NCI-H146 treated with DMSO at 0.1 percent for 48 hours (cell line): ENCODE data around the gene ABHD6.

Experiments
- DNase-seq: peaks from one replicate; lab custom pipeline; 2025; ENCODE audit not compliant: unreplicated experiment; lab: John Stamatoyannopoulos, UW

Gene ABHD6

DNA sequence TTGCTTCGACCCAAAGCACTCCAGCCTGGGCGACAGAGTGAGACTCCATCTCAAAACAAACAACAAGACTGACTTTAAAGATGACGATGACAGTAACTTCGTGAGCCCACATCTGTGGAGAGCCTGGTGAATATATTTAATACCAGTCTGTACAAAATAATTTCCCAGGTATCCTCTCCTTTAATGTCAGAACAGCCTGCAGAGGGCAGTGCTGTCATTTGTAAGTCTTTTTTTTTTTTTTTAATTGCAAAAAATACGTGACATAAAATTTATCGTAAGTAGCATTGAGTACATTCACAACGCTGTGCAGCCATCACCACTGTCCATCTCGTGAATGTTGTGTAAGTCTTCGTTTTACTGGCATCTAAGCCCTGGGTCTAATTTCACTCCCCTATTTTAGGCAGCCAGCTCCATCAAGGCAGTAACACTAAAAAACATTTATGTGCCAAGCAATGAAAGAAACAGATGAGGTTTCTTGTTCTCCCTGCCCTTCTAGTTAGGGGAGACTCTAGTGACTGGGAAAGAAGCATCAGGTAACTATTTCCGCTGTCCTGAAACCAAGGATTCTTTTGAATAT is 70.1 kb downstream of the ABHD6 start:
- no peak for DNase-seq

DNA sequence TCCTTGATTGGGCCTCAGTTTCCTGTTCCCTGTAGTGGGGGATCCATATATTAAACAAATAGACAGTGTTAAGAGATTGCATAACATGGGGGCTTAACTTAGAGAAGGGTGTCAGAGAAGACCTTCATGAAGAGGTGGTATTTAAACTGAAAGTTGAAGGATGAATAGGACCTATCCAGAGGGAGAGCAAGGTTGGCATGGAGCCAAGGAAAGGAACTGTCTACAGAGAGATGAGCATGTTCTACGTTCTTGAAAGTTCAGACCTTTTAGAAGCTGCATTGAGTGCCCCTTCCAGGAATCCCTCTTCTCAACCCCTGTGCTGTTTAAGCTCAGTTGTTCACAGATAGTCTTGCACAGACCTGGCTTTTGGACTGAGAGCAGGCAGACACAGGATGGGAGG is 71.1 kb downstream of the ABHD6 start:
- no peak for DNase-seq

DNA sequence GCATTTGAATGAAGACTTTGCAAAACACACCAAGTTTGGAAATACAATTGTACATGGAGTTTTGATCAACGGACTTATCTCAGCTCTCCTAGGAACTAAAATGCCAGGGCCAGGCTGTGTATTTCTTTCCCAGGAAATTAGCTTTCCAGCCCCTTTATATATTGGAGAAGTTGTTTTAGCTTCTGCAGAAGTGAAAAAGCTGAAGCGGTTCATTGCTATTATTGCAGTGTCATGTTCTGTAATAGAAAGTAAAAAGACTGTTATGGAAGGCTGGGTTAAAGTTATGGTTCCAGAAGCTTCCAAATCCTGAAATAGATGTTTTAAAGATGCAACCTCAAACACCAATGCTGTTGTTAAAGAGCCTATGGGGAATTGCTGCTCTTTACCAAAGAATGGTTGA is 80.2 kb downstream of the ABHD6 start:
- no peak for DNase-seq

DNA sequence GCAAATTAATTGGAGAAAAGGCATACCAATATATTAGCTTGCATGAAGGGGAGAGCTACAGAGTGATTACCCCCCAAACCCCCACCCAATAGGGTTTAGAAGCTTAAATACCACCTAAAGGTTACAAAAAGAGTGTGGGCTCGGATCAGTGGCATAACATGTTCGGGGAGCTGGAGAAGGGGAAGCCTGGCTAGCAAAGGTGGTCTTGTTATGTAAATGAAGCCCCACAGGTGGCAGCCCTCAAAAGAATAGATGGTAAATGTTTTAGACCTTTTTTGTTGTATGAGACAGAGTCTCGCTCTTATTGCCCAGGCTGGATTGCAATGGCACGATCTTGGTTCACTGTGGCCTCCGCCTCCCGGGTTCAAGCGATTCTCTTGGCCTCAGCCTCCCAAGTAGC is 84.2 kb downstream of the ABHD6 start:
- no peak for DNase-seq

DNA sequence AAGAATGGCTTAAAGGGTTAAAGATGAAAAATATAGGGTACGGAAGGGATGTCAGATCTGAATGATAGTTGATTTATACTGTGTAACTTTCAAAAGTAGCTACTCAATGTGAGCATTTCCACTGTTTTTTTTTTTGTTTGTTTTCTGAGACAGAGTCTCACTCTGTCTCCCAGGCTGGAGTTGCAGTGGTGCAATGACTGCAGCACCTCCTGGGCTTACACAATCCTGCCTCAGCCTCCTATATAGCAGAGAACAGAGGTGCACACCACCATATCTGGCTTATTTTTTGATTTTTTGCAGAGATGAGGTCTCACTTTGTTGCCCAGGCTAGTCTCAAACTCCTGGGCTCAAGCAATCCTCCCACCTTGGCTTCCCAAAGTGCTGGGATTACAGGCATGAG is 85.2 kb downstream of the ABHD6 start:
- no peak for DNase-seq

DNA sequence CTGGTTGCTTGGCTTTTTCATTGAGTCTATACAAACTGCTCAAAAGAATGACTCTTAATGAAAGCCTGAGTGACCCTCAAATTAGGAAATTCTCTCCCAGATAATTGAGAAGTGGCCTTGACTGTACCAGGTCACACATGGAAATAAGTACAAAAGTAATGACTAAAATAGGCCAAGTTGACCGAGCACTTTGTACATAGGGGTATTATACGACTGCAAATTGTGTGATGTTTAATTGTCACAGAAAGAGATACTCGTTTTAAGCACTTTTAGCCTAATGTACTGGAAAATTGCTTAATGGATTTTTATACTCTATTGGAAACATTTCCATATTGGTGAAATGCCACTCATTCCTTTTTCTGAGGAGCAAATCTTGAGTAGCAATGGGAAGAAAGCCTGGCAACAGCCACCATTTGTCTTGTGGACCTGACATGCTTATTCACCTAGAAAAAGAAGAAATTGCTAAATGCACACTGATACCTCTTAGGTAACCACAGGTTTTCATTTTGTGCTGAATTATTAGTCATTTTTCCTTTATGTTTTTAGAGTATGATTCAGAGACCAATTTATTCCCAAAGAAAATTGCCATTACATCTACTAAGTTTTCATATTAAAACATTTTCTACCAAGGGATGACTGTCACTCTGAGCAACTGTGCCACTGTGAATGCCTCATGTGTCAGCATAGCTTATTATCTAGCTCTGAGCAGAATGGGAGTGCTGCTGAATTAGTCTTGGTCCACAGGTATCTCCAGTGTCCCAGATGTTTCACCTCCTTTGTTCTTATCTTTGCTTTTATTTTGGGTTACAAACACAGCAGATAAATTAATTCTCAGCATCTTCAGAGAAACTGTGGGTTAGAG is 86.2 kb downstream of the ABHD6 start:
- no peak for DNase-seq

DNA sequence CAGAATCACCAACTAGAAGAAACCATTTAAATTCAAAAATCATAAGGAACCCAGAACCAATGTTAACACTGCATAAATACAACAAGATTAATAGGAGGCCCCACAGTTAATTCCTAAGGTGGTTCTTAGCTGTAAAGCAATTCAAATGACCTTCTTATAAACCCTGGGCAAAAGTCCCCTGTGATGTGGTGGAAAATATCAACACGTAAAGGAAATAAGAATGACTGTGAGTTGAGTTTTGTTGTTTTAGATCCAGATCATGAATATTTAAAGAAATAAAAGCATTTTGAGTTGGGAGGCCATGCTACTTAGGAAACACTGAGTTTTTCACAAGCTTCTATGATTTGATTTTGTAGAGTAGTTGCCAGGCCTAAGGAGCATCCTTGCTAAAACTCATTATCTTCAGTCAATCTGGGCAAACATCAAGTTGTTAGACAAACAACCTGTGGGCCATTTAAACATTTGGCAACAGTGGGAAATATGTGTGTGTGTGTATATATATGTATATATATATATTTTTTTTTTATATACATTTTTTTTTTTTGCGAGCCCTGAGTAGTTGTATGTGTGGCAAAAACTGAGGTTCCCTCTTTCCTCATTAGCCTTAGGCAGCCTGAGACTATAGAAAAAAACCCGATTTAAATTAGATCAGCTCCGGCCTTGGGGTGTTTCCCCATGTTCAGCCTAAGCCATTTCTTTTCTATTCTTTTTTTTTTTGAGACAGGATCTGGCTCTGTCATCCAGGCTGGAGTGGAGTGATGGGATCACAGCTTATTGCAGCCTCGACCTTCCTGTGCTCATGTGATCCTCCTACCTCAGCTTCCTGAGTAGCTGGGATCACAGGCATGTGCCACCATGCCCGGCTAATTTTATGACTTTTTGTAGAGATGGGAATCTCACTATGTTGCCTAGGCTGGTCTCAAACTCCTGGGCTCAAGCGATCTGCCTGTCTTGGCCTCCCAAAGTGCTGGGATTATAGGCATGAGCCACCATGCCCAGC is 87.1 kb downstream of the ABHD6 start:
- DNase-seq, result no peak

DNA sequence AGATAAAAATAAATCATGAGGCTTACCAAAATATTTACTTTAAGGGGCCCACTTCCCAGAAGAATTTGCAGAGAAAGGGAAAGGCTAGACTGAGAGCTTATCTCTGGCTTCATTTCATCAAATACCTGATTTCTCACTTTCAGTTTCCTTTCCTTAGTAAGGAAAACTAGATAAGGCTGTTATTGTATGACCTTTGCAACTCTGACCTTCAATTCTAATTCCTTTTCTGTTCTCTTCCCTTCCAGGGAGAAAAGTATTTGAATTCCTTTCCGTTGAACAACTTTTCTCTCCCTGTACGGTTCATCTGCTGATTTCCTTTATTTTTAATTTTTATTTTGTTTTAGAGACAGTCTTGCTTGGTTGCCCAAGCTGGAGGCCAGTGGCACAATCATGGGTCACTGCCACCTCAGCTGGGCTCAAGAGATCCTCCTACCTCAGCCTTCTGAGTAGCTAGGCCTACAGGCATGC is 88.0 kb downstream of the ABHD6 start:
- no peak for DNase-seq

DNA sequence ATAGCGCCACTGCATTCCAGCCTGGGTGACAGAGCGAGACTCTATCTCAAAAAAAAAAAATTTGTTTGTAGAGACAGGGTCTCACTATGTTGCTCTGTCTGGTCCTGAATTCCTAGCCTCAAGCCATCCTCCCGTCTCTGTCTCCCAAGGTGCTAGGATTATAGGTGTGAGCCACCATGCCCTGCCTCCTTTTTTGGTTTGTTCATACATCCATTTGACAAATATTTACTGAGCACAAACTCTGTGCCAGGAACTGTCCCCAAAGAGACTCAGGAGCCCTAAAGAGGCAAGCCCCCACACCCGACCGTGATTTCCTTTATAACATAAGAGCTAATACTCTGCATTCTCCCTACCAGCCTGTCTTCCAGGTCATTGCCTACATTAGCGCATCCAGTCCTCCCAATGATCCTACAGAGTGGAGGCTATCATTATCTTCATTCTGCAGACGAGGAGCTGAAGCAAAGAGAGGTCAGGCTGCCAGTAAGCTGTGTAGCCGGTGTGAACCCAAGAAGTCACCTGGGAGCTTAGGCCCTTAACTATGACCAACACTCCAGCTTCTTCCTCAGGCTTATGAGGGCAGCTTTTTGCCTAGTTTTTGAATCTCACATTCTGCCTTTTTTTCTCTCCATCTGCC is 88.8 kb downstream of the ABHD6 start:
- DNase-seq, result no peak

DNA sequence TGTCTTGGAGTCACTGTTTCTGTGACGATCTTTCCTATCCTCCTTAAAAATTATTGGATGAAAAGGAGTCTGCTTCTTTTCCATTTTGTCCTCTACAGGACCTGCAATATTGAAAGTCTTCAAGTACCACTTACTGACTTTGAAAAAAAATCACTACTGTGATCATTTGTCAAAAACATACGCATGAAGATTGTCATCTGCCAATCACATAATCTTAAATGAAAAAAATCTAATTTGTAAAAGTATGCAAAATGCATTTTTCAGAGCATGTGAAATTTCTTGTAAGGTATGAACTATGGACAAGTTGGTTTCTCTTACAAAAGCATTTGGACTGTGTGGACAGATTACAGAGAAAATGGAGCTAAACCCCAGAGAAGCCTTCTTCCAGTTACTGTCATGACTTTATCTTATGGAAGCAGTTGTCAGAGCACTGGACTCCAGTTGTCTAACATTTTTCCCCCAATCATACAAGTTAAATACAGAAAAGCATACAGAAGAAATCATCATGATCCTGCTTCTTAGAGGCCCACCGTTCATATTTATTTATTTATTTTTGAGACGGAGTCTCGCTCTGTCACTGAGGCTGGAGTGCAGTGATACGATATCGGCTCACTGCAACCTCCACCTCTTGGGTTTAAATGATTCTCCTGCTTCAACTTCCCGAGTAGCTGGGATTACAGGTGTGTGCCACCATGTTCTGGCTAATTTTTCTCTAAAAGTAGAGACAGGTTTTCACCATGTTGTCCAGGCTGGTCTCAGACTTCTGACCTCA is 91.7 kb downstream of the ABHD6 start:
- no peak for DNase-seq

DNA sequence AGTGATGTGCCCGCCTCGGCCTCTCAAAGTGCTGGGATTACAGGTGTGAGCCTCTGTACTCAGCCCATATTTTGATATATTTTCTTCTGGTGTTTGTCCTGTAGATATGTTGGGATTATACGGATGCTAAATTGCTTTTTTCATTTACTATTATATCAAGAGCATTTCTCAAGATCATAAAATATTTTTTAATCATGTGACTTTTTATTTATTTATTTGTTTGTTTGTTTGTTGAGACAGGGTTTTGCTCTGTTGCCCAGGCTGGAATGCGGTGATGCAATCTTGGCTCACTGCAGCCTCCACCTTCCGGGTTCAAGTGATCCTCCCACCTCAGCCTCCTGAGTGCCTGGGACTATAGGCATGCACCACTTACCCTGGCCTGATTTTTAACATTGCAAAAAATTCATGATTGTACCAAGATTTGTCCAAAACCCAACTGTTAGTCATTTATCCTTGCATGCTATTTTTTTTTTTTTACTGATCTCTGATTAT is 92.4 kb downstream of the ABHD6 start:
- no peak for DNase-seq

DNA sequence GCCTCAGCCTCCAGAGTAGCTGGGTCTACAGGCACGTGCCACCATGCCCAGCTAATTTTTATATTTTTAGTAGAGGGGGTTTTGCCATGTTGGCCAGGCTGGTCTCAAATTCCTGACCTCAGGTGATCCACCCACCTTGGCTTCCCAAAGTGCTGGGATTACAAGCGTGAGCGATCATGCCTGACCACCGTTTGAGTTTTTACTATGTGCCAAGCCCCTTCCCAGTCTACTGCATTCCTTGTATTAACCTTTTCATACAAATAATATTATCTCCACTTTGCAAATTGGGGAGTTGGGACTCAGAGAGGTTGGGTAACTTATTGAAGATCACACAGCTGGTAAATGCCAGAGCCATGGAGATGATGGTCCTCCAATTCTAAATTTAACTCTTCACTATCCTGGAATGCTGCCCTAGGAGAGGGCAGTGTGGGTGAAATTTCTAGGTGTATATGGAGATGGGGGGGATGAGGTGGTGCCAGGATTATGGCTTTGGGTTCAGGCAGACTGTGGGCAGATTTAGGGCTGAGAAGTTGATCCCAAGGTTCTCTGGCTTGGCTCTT is 94.1 kb downstream of the ABHD6 start:
- no peak for DNase-seq

DNA sequence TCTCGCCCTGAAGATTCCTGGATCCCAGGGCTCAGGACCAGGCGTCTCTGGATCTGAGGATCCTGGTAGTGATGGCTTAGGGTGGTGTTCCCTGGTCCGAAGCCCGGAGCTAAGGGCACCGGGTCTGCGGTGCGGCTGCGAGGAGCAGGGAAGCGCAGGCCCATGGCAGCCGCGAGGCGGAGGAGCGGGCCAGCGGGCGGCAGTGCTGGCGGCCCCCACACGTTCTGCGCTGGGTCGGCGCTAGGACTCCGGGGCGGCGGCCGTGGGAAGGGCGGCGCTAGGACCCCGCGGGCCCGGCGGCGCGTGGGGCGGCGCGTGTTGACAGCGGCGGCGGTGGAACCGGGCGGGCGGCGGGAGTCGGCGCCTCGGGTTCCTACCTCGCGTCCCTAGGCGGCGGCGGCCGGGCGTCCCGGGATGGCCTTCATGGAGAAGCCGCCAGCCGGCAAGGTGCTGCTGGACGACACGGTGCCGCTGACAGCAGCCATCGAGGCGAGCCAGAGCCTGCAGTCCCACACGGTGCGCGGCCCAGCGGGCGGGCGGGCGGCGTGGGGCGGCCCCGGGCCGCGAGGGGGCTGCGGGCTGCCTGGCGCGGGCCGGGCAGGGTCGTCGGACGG is 95.1 kb downstream of the ABHD6 start, which contains the start of gene PXK:
Gene PXK (plus strand): TSS at position 318 of the 614 bp plus-strand sequence. CDS start 97 bp downstream, at position 415.
- peak; percentile 8 for DNase-seq

DNA sequence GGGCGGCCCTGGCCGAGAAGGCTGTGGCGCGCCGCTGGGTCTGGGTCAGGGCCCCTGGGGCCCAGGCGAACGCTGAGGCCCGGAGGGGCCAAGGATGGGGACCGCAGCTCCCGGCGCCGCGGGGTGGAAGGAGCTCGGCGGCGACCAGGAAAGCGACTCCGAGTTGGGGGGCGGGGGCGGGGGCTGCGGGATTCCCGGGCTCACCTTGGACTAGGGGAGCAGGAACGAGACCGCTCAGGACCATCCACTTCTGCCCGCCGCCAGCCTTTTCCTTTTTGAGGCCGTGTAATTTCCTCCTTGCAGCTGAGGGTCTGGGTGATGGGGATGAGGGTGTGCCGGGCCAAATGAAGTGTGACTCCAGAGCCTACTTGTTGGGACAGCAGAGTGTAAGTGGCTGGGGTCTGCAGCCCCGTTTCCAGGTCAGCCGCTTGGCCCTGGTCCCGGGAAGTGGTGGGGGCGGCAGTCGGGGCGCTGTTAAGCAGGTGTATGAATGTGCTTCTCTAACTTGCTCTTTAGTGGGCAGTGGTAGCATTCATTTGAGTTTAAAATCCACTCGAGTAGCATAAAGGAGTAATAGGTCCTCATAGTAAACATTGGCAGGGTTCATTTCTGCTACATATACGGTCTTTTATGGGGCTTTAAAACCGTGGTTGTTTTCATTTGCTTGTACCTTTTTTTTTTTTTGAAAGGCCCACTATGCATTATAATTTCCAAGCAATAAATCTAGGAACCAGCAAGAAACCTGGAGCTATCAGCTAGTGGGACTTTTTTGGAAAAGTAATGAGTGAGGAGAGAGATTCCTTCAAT is 95.8 kb downstream of the ABHD6 start:
- no peak for DNase-seq

DNA sequence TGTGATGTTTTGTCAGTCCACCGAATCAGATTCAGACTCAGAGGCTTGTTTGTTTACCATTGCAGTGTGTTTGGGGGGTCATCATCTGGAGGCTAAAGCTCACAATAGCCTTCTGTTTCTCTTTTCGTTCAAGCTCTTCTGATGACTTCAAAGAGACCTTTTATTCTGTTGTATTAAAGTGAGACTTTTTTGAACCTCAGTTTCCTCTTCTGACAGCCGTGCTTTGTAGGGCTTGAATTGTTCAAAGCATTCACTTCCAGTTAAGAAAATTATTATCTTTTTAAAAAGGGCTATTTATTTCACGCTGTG is 96.4 kb downstream of the ABHD6 start:
- DNase-seq, result no peak

DNA sequence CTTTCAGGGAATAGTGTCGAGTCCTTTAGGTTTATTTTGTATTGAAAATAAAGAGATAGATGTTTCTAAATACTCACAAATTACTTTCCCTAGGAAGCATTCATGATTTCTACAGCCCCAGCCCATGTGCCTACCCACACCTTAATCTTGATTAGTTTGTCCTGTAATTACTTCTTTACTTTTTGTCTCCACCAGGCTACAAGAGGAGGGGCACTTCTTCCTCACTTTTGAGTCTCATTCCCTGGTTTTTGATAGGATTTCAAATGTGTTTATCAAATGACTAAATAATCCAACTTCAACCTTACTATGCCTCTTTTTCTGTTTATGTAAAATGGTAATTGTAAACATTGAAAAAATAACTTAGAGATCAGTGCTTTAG is 96.9 kb downstream of the ABHD6 start:
- DNase-seq, result no peak

DNA sequence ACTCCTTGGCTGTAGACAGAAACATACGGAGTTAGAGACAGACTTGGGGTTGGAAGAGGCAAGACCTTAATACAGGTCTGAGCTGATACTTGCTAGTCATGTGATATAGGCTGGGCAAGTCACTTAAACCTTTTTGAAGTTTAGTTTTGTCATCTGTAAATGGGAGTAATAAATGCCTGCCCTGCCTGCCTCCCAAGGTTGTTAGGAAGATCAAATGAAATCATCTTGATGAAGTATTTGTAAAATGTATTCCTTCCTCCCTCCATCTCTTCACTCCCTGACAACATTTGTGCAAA is 98.0 kb downstream of the ABHD6 start:
- DNase-seq, result no peak

DNA sequence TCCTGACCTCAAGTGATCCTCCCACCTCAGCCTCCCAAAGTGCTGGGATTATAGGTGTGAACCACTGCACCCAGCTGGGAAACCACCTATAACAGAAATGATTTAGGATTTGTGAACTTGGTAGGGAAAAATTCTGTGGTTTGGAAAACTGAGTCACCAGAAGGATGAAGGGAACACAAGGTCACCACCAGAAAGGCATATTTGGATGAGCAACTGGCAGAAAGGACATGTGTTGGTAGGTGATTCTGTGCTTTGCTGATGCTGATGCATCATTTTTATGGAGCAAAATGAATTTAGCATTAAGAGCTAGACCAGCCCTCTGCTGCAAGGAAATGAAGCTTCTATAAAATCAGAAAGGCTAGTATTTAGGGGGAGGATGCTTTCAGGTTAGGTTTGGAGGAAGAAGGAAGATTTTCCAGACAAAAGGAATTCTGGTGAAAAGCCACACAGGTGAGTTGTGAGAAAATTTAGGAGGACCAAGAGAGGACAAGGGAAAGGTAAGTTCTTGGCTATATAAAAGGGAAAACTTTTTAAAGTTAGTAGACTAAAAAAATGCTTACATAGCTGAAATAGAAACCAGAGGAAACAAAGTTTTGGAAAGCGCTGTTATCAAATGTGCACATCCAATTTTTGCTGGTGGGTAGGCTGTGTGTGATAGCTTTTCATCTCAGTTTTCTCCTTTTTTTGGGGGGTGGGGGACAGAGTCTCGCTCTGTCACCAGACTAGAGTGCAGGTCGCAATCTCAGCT is 98.7 kb downstream of the ABHD6 start:
- DNase-seq, result no peak
